Heart left ventricle (tissue), 16 donors: ENCODE measurements around the gene CASK. TPM values are rescaled to one million over a fixed set of nuclear protein-coding genes. Genes with fewer than 3 reads are reported as not detected.

Experiments used
- ATAC-seq, 4 donors: fragments of 200-7000 bp; cut with Tn5 transposase; one replicate each; pipeline ENCODE4 v1.9.1; 2020 to 2022; ENCODE audit warnings: moderate library complexity in 4 of 4, mild to moderate bottlenecking in 3 of 4, moderate number of reproducible peaks in 1 of 4
- DNase-seq, 5 donors: peaks; one replicate each; pipeline ENCODE4 v3.0.0-alpha.2; 2020
- H3K27ac ChIP-seq, 12 donors: fragments of 200-600 bp; sonication (generic) in 4 of 12; one replicate each; pipeline versions ENCODE4 v1.5.0 to v1.8.0; 2016 to 2022; ENCODE audit warnings: mild to moderate bottlenecking in 2 of 12
- H3K27me3 ChIP-seq, 9 donors: fragments of 200-600 bp; sonication (generic) in 2 of 9; one replicate each; pipeline versions ENCODE4 v1.5.1 to v1.8.0; 2016 to 2022; ENCODE audit warnings: mild to moderate bottlenecking in 3 of 9
- H3K36me3 ChIP-seq, 9 donors: fragments of 200-600 bp; sonication (generic) in 2 of 9; one replicate each; pipeline versions ENCODE4 v1.5.0 to v1.8.0; 2018 to 2022; ENCODE audit warnings: mild to moderate bottlenecking in 2 of 9
- H3K4me1 ChIP-seq, 12 donors: fragments of 200-600 bp; sonication (generic) in 4 of 12; one replicate each; pipeline versions ENCODE4 v1.5.0 to v1.8.0; 2016 to 2022; ENCODE audit warnings: mild to moderate bottlenecking in 3 of 12
- H3K4me3 ChIP-seq, 12 donors: fragments of 200-600 bp; sonication (generic) in 4 of 12; one replicate each; pipeline versions ENCODE4 v1.5.0 to v1.8.0; 2017 to 2022; ENCODE audit warnings: mild to moderate bottlenecking in 9 of 12, moderate library complexity in 4 of 12
- H3K9me3 ChIP-seq, 12 donors: fragments of 200-600 bp; sonication (generic) in 4 of 12; one replicate each; pipeline versions ENCODE4 v1.5.0 to v1.8.0; 2016 to 2022; ENCODE audit warnings: mild to moderate bottlenecking in 1 of 12
- CTCF ChIP-seq, 12 donors: fragments of 200-600 bp; sonication (generic) in 4 of 12; IDR thresholded peaks; one replicate each; pipeline versions ENCODE4 v1.5.0 to v1.8.0; 2018 to 2022; ENCODE audit warnings: antibody characterized with exemption in 12 of 12, mild to moderate bottlenecking in 5 of 12
- POLR2A ChIP-seq, 2 donors: fragments of 450-650 bp; IDR thresholded peaks; one replicate each; pipeline ENCODE4 v1.6.1; 2017; ENCODE audit warnings: antibody characterized with exemption in 2 of 2, mild to moderate bottlenecking in 2 of 2, moderate library complexity in 2 of 2
- WGBS, 4 donors: extraction: QIAGEN DNeasy Blood & Tissue Kit in 2 of 4; methylation state at CpG; one replicate each; pipeline versions ENCODE4 v1.1.5 to v1.1.7; 2013 to 2018; 5-methylcytosine and 5-hydroxymethylcytosine counted together
- intact Hi-C, 10 donors: fragments of 100-400 bp; cut with DNase I; formaldehyde crosslinking; loops; one replicate each; pipeline versions ENCODE4 v1.11.1 to v1.14.2; 2022
- polyA plus RNA-seq, 2 donors: library from polyadenylated mRNA; stranded (reverse); fragments of 200-250 nt; gene quantifications; one replicate each; pipeline ENCODE4 v1.2.3, GENCODE V29; 2013
- total RNA-seq, 9 donors: library from RNA; depleted of rRNA in 2 of 9; stranded (reverse); fragments of >200 nt in 2 of 9; fragmentation: NEBNext Ultra II Directional in 3 of 9; extraction: Animal tissue kit (Norgen Biotek cat#: 25700) in 3 of 9; gene quantifications; one replicate each; pipeline versions ENCODE4 v1.1.0 to v1.2.4, GENCODE V29; 2016 to 2023
- donor health status: ischemic (EF 13 %, LVEDD 7.1; RV severe dilation, severe dysfunction).
- donor health status: healthy with polysubstance abuse.
- donor health status: DM: no; HTN: yes; CAD: no.
- donor health status: DM: no; HTN: no; CAD: no.
- donor health status: ischemic (EF 25% LVEDD 6.9; RV normal size, moderate dysfunction).
- donor health status: ischemic (EF 25% LVEDD 5.7; RV mildly dilated, moderate dysfunction).
- donor health status: healthy.
- donor health status: DM: yes; HTN: yes; CAD: no.
- donor health status: ischemic (EF 35%, LVEDD 5.7; RV mildly dilated, moderate dysfunction).
- donor health status: nonischemic (EF 11% LVEDD 7.7; RV severe dilation, severe dysfunction).
- donor health status: DM: yes; HTN: yes; CAD: no.
- donor health status: PGD.
- donor health status: ischemic (EF 29% LVEDD 5.4; RV normal size, mild dysfunction).
- donor health status: nonischemic (EF 23%, LVEDD 6.1; RV moderate dilation, normal function).

The CASK gene
- total and polyA plus RNA-seq, 11 donors = 2.9 to 25.6 (median 13.6) TPM

GRCh38 chrX:41542536-41542935 is 380.8 kb downstream of the CASK start:
- intact Hi-C loops = no loop called here
- TF ChIP-seq POLR2A (IDR thresholded peaks at IDR 0.05) (no peak), CTCF (IDR thresholded peaks at IDR 0.05) (no peak)
- Histone ChIP-seq H3K27me3 (peaks cover 0 to 16% (median 0%) of the 10 kb centered on the region in 9 donors), H3K27ac (no peak overlapping the region), H3K4me1 (no peaks in the 10 kb centered on the region), H3K9me3 (no peaks in the 10 kb centered on the region), H3K4me3 (no peak overlapping the region), H3K36me3 (peaks cover 0 to 14% (median 0%) of the 10 kb centered on the region in 9 donors)
- DNase-seq (no peak), ATAC-seq (no peak)
- WGBS, 4 donors = 68 to 97% (median 81%) methylated on average over 1 of the region's 1 CpG

DNA sequence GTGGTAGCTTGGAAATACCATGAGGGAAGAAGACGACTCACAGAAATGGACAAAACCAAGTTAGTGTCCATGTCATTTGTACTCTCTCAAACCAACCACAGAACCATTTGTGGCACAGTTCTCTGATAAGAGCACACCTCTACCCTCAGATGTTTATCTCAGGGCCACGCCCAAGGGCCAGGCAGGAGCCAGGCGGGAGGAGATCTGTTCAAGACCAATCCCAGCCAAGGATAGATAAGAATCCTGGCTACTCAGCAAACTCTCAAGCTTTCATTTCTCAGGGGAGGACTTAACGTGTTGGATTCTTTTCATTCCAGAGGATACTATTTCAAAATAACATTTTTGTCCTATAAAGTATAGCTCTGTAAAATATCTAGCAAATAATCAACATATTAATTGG is 381.2 kb downstream of the CASK start:
- ATAC-seq (no peak), DNase-seq (no peak)
- Histone ChIP-seq H3K9me3 (no peaks in the 10 kb centered on the region), H3K4me3 (no peak overlapping the region), H3K27me3 (peaks cover 0 to 16% (median 0%) of the 10 kb centered on the region in 9 donors), H3K4me1 (no peaks in the 10 kb centered on the region), H3K36me3 (peaks cover 0 to 14% (median 0%) of the 10 kb centered on the region in 9 donors), H3K27ac (no peak overlapping the region)
- 70 to 93% (median 78%) methylated on average over 4 of the region's 4 CpGs for WGBS, 4 donors
- intact Hi-C loops = no loop called here
- TF ChIP-seq CTCF (IDR thresholded peaks at IDR 0.05) (no peak), POLR2A (IDR thresholded peaks at IDR 0.05) (no peak)

DNA sequence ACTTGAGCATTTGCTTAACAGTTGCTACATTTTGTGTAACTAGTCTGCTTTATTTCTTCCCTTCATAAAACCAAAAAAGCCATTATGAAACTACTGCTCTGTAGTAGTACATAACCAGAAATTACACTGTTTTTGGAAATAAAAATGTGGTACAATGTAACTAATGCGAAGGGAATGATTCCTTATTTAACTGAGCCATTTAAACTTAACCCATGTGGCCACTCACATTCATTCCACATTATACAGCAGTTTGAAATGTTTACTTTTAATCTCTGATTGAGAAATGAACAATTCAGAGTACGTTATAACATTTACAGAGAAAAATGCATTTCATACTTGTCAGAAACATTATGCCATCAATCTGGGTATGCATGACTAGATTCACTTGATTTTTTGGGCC is 382.0 kb downstream of the CASK start:
- H3K4me3 ChIP-seq = no peak overlapping the region
- 75 to 99% (median 90%) methylated on average over 2 of the region's 2 CpGs for WGBS, 4 donors
- intact Hi-C loops = no loop called here
- H3K27me3 ChIP-seq = peaks cover 0 to 16% (median 0%) of the 10 kb centered on the region in 9 donors
- H3K9me3 ChIP-seq = no peaks in the 10 kb centered on the region
- H3K27ac ChIP-seq = no peak overlapping the region
- H3K4me1 ChIP-seq = no peaks in the 10 kb centered on the region
- H3K36me3 ChIP-seq = peaks cover 0 to 14% (median 0%) of the 10 kb centered on the region in 9 donors
- TF ChIP-seq CTCF (IDR thresholded peaks at IDR 0.05) (no peak), POLR2A (IDR thresholded peaks at IDR 0.05) (no peak)
- ATAC-seq (no peak), DNase-seq (no peak)

DNA sequence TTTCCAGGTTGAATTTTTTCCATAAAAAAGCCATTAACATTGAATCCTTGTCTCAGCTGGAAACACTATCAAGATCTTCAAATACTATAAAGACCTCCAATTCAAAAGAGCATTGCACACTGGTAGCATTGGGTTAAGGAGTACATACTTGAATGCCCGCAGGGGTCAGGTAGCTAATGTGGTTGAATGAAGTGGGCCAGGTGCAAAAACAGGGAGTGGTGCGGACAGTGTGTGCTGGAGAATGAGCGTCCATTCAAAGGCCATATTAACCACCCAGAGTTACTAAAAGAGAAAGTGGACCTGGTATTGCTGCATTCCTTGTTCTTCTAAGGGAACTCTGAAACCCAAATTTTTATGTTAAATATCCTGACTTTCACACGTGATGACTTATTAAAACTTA is 384.6 kb downstream of the CASK start:
- Histone ChIP-seq H3K27ac (no peak overlapping the region), H3K9me3 (no peaks in the 10 kb centered on the region), H3K4me3 (no peak overlapping the region), H3K36me3 (peaks cover 0 to 17% (median 0%) of the 10 kb centered on the region in 9 donors), H3K4me1 (no peaks in the 10 kb centered on the region), H3K27me3 (peaks cover 0 to 16% (median 0%) of the 10 kb centered on the region in 9 donors)
- TF ChIP-seq POLR2A (IDR thresholded peaks at IDR 0.05) (no peak), CTCF (IDR thresholded peaks at IDR 0.05) (no peak)
- WGBS, 4 donors = 79 to 97% (median 91%) methylated on average over 4 of the region's 4 CpGs
- ATAC-seq (no peak), DNase-seq (no peak)
- intact Hi-C loops = no loop called here
